ENCODE measurements around the gene GRID1.

Gene GRID1

GRCh38 chr10:86366033-86366901, at the start of gene GRID1:
Gene GRID1, minus strand, starts transcription at chr10:86366795.
- no peak for DNase-seq (ENCODE audit: low read depth, low spot score)

GRCh38 chr10:86415583-86415982, 49.0 kb upstream of the GRID1 start:
- no peak for DNase-seq (ENCODE audit: low read depth, low spot score)

GRCh38 chr10:86415116-86415515, 48.5 kb upstream of the GRID1 start:
- DNase-seq (ENCODE audit: low read depth, low spot score), result no peak

GRCh38 chr10:86413046-86413728, 46.6 kb upstream of the GRID1 start:
- DNase-seq (ENCODE audit: low read depth, low spot score), result no peak

- no peak for DNase-seq (ENCODE audit: low read depth, low spot score)
Observed at GRCh38 chr10:86411852-86412560, 45.4 kb upstream of the GRID1 start.

- no peak for DNase-seq (ENCODE audit: low read depth, low spot score)
Observed at GRCh38 chr10:86411281-86411841, 44.8 kb upstream of the GRID1 start.

- no peak for DNase-seq (ENCODE audit: low read depth, low spot score)
Observed at GRCh38 chr10:86410542-86411124, 44.0 kb upstream of the GRID1 start.

GRCh38 chr10:86409183-86409582, 42.6 kb upstream of the GRID1 start:
- no peak for DNase-seq (ENCODE audit: low read depth, low spot score)

GRCh38 chr10:86403183-86403797, 36.7 kb upstream of the GRID1 start:
- no peak for DNase-seq (ENCODE audit: low read depth, low spot score)

GRCh38 chr10:86402283-86402941, 35.8 kb upstream of the GRID1 start:
- DNase-seq (ENCODE audit: low read depth, low spot score), result no peak

GRCh38 chr10:86401588-86402282, 35.1 kb upstream of the GRID1 start:
- DNase-seq (ENCODE audit: low read depth, low spot score), result no peak

- DNase-seq (ENCODE audit: low read depth, low spot score), result no peak
Observed at GRCh38 chr10:86400705-86401587, 34.4 kb upstream of the GRID1 start.

GRCh38 chr10:86399879-86400704, 33.5 kb upstream of the GRID1 start:
- DNase-seq (ENCODE audit: low read depth, low spot score), result peak; percentile 78

GRCh38 chr10:86399514-86399878, 32.9 kb upstream of the GRID1 start:
- no peak for DNase-seq (ENCODE audit: low read depth, low spot score)

GRCh38 chr10:86397120-86397519, 30.5 kb upstream of the GRID1 start:
- DNase-seq (ENCODE audit: low read depth, low spot score), result no peak

GRCh38 chr10:86393862-86394455, 27.4 kb upstream of the GRID1 start:
- no peak for DNase-seq (ENCODE audit: low read depth, low spot score)

GRCh38 chr10:86393362-86393761, 26.8 kb upstream of the GRID1 start:
- no peak for DNase-seq (ENCODE audit: low read depth, low spot score)

GRCh38 chr10:86392723-86393094, 26.1 kb upstream of the GRID1 start:
- no peak for DNase-seq (ENCODE audit: low read depth, low spot score)
